IgD-negative memory B cell (primary cell): ENCODE data around the gene OR1J2. TPM values are rescaled to one million over a fixed set of nuclear protein-coding genes. Genes with fewer than 3 reads are reported as not detected.
"Not testable (repeated sequence)": the region's sequence is repeated elsewhere in the genome, so short reads cannot be mapped to it uniquely, and the experiment has no call there.

ENCODE experiments used
- H3K27ac Mint-ChIP-seq, 3 donors: one replicate each; pipeline ENCODE4 v1.8.0; 2020 to 2022; ENCODE audit warnings: mild to moderate bottlenecking in 3 of 3, mixed read lengths in 3 of 3, moderate library complexity in 1 of 3
- H3K27me3 Mint-ChIP-seq: one replicate; pipeline ENCODE4 v1.8.0; 2021; ENCODE audit warnings: mixed read lengths
- H3K36me3 Mint-ChIP-seq: one replicate; pipeline ENCODE4 v1.8.0; 2020; ENCODE audit warnings: mild to moderate bottlenecking, mixed read lengths
- H3K4me1 Mint-ChIP-seq, 3 donors: one replicate each; pipeline ENCODE4 v1.8.0; 2020 to 2022; ENCODE audit warnings: mixed read lengths in 3 of 3, mild to moderate bottlenecking in 1 of 3
- H3K4me3 Mint-ChIP-seq, 4 donors: one replicate each; pipeline ENCODE4 v1.8.0; 2020 to 2022; ENCODE audit warnings: mild to moderate bottlenecking in 4 of 4, mixed read lengths in 4 of 4, moderate library complexity in 3 of 4
- H3K9me3 Mint-ChIP-seq, 3 donors: one replicate each; pipeline ENCODE4 v1.8.0; 2020 to 2021; ENCODE audit warnings: mixed read lengths in 3 of 3, mild to moderate bottlenecking in 1 of 3
- polyA plus RNA-seq: library from polyadenylated mRNA; unstranded; fragments of 300-500 nt; fragmentation: Illumina TruSeq; gene quantifications from one replicate; pipeline ENCODE4 v1.2.3, GENCODE V29; 2021

Gene OR1J2
- polyA plus RNA-seq, 1 donor from 2014 or later, result not detected

GRCh38 chr9:122519376-122519775 lies 8.8 kb downstream of the OR1J2 start:
- no peaks in the 10 kb centered on the region for H3K4me1 Mint-ChIP-seq
- H3K36me3 Mint-ChIP-seq, result no peaks in the 10 kb centered on the region
- H3K27ac Mint-ChIP-seq, result no peak overlapping the region
- H3K9me3 Mint-ChIP-seq, result no peaks in the 10 kb centered on the region
- peaks cover 7% of the 10 kb centered on the region for H3K27me3 Mint-ChIP-seq
- H3K4me3 Mint-ChIP-seq, result no peak overlapping the region

- Mint-ChIP-seq H3K9me3 (no peaks in the 10 kb centered on the region), H3K36me3 (peaks cover 2% of the 10 kb centered on the region), H3K27me3 (peaks cover 17% of the 10 kb centered on the region), H3K27ac (no peak overlapping the region), H3K4me3 (no peak overlapping the region), H3K4me1 (no peaks in the 10 kb centered on the region)
These were observed 16.0 kb downstream of the OR1J2 start for GRCh38 chr9:122526602-122527001.

- Mint-ChIP-seq H3K27ac (no peak within 1 kb of the TSS), H3K27me3 (peaks cover 17% of the 10 kb centered on the region), H3K9me3 (no peaks in the 10 kb centered on the region), H3K4me1 (no peaks in the 10 kb centered on the region), H3K36me3 (peaks cover 2% of the 10 kb centered on the region), H3K4me3 (no peak within 1 kb of the TSS)
These were observed 16.6 kb downstream of the OR1J2 start, which contains the start of gene OR1N1 for GRCh38 chr9:122527193-122527592. Gene OR1N1, minus strand, starts transcription at chr9:122527293. Its CDS starts 0 bp downstream, at chr9:122527293.

- H3K36me3 Mint-ChIP-seq, H3K4me1 Mint-ChIP-seq, H3K4me3 Mint-ChIP-seq, H3K27me3 Mint-ChIP-seq, H3K27ac Mint-ChIP-seq, H3K9me3 Mint-ChIP-seq: not testable (repeated sequence)
These were observed 20.6 kb downstream of the OR1J2 start for GRCh38 chr9:122531157-122531556.

- Mint-ChIP-seq H3K27me3 (no peaks in the 10 kb centered on the region), H3K36me3 (no peaks in the 10 kb centered on the region), H3K4me1 (no peaks in the 10 kb centered on the region), H3K9me3 (peaks cover 0 to 3% (median 0%) of the 10 kb centered on the region in 3 donors), H3K4me3 (no peak overlapping the region), H3K27ac (no peak overlapping the region)
These were observed 25.5 kb downstream of the OR1J2 start for GRCh38 chr9:122536134-122536533.

- H3K4me1 Mint-ChIP-seq, H3K27me3 Mint-ChIP-seq, H3K4me3 Mint-ChIP-seq, H3K9me3 Mint-ChIP-seq, H3K27ac Mint-ChIP-seq, H3K36me3 Mint-ChIP-seq: not testable (repeated sequence)
These were observed 26.5 kb downstream of the OR1J2 start for GRCh38 chr9:122537066-122537465.

GRCh38 chr9:122538757-122539156 lies 28.2 kb downstream of the OR1J2 start:
- no peak overlapping the region for H3K4me3 Mint-ChIP-seq
- peaks cover 0 to 3% (median 0%) of the 10 kb centered on the region in 3 donors for H3K9me3 Mint-ChIP-seq
- no peaks in the 10 kb centered on the region for H3K36me3 Mint-ChIP-seq
- no peak overlapping the region for H3K27ac Mint-ChIP-seq
- no peaks in the 10 kb centered on the region for H3K4me1 Mint-ChIP-seq
- no peaks in the 10 kb centered on the region for H3K27me3 Mint-ChIP-seq

- H3K36me3 Mint-ChIP-seq, result peaks cover 3% of the 10 kb centered on the region
- H3K4me3 Mint-ChIP-seq, result peak overlapping the region in 1 of 4 donors; percentile 44
- H3K4me1 Mint-ChIP-seq, result no peaks in the 10 kb centered on the region
- H3K9me3 Mint-ChIP-seq, result peaks cover 0 to 11% (median 8%) of the 10 kb centered on the region in 3 donors
- peaks cover 4% of the 10 kb centered on the region for H3K27me3 Mint-ChIP-seq
- no peak overlapping the region for H3K27ac Mint-ChIP-seq
These were observed 35.6 kb downstream of the OR1J2 start for GRCh38 chr9:122546196-122546595.

GRCh38 chr9:122551371-122551770 lies 40.8 kb downstream of the OR1J2 start:
- Mint-ChIP-seq H3K9me3 (peaks cover 0 to 11% (median 8%) of the 10 kb centered on the region in 3 donors), H3K27ac (no peak overlapping the region), H3K36me3 (peaks cover 3% of the 10 kb centered on the region), H3K4me3 (no peak overlapping the region), H3K4me1 (no peaks in the 10 kb centered on the region), H3K27me3 (peaks cover 7% of the 10 kb centered on the region)

GRCh38 chr9:122552812-122553211 lies 42.2 kb downstream of the OR1J2 start, which contains the start of gene OR1N2:
Gene OR1N2, plus strand, starts transcription at chr9:122553112. Its CDS starts 100 bp downstream, at chr9:122553212.
- Mint-ChIP-seq H3K27ac (no peak within 1 kb of the TSS), H3K36me3 (peaks cover 3% of the 10 kb centered on the region), H3K4me3 (no peak within 1 kb of the TSS), H3K9me3 (peaks cover 0 to 11% (median 6%) of the 10 kb centered on the region in 3 donors), H3K4me1 (no peaks in the 10 kb centered on the region), H3K27me3 (peaks cover 5% of the 10 kb centered on the region)

Other genes starting within 250 kb of the OR1J2 start
- gene RBM18, start 246.0 kb upstream of the OR1J2 start, polyA plus RNA-seq, result 19.0 TPM
- 26.2 TPM for gene MRRF, start 245.9 kb upstream of the OR1J2 start, polyA plus RNA-seq
- gene PTGS1, start 139.8 kb upstream of the OR1J2 start, polyA plus RNA-seq, result 17.5 TPM
- gene OR1J1, start 32.9 kb upstream of the OR1J2 start, polyA plus RNA-seq, result not detected
- not detected for gene OR1J4, start 8.3 kb downstream of the OR1J2 start, polyA plus RNA-seq
- not detected for gene OR1N1, start 16.5 kb downstream of the OR1J2 start, polyA plus RNA-seq
- not detected for gene OR1N2, start 42.3 kb downstream of the OR1J2 start, polyA plus RNA-seq
- gene OR1L8, start 72.6 kb downstream of the OR1J2 start, polyA plus RNA-seq, result not detected
- not detected for gene OR1Q1, start 103.9 kb downstream of the OR1J2 start, polyA plus RNA-seq
- not detected for gene OR1B1, start 146.8 kb downstream of the OR1J2 start, polyA plus RNA-seq
- gene OR1L1, start 150.9 kb downstream of the OR1J2 start, polyA plus RNA-seq, result 0.99 TPM
- gene OR1L3, start 164.3 kb downstream of the OR1J2 start, polyA plus RNA-seq, result not detected
- not detected for gene OR1L4, start 213.2 kb downstream of the OR1J2 start, polyA plus RNA-seq
- not detected for gene OR1L6, start 231.5 kb downstream of the OR1J2 start, polyA plus RNA-seq